ENCODE measurements around the gene RTEL1. TPM values are rescaled to one million over a fixed set of nuclear protein-coding genes. Genes with fewer than 3 reads are reported as not detected.

The RTEL1 gene
- total and polyA plus RNA-seq, 9 of the 15 experiments (the other 6 are each of a cell fraction or from before 2014, with no cell fraction given), result 0.36 to 61.0 (median 17.9) TPM

GRCh38 chr20:63736893-63737694 lies 79.0 kb downstream of the RTEL1 start:
- Histone ChIP-seq H4K20me1 (replicated peaks; ENCODE audit: control insufficient read depth, insufficient read depth, low read length) (no peaks in the 10 kb centered on the region; the same call in 1 of the 2 replicates), H3K9me1 (ENCODE audit: control insufficient read depth, insufficient read depth, low read length) (no peaks in the 10 kb centered on the region), H3K27me3 (ENCODE audit: control insufficient read depth in 2 of 2, insufficient read depth in 2 of 2, low read length in 2 of 2) (no peaks in the 10 kb centered on the region), H3K4me1 (replicated peaks in 1 of 2; ENCODE audit: control insufficient read depth in 2 of 2, insufficient read depth in 2 of 2, low read length in 2 of 2) (peaks cover 11 to 79% of the 10 kb centered on the region in 2 experiments), H2AFZ (ENCODE audit: low read depth, low read length) (no peak overlapping the region), H3K79me2 (ENCODE audit: control insufficient read depth, insufficient read depth, low read length) (peaks cover 23% of the 10 kb centered on the region), H3K9me3 (replicated peaks; ENCODE audit: control insufficient read depth, insufficient read depth, low read depth, low read length) (no peaks in the 10 kb centered on the region; the same call in none of the 2 replicates), H3K4me3 (no peak overlapping the region), H3K9ac (ENCODE audit: insufficient read depth in 1 of 2, low read depth in 2 of 2, low read length in 2 of 2) (no peak overlapping the region), H3K4me2 (ENCODE audit: insufficient read depth, low read length) (no peak overlapping the region), H3K36me3 (ENCODE audit: control insufficient read depth, insufficient read depth, low read length) (peaks cover 57% of the 10 kb centered on the region; the same call in 2 of the 3 replicates), H3K27ac (ENCODE audit: extremely low read depth, low read depth, low read length) (no peak overlapping the region)
- intact Hi-C loops (cut with micrococcal nuclease), result no loop called here
- ATAC-seq, result no peak
- BruUV-seq (replicated peaks), result no TSS peak
- TF ChIP-seq YY1 (IDR thresholded peaks at IDR 0.05; ENCODE audit: borderline replicate concordance in 1 of 3, control insufficient read depth in 1 of 3, extremely low read depth in 1 of 3, insufficient read depth in 3 of 3, insufficient read length in 1 of 3, insufficient replicate concordance in 2 of 3, low read depth in 1 of 3, low read length in 2 of 3) (no peak), MAX (CRISPR knock-in tag; IDR thresholded peaks at IDR 0.05) (no peak), ZNF592 (IDR thresholded peaks at IDR 0.05) (no peak), SUPT5H (IDR thresholded peaks at IDR 0.05) (peak; percentile 19; the same call in 1 of the 2 replicates), POLR2G (IDR thresholded peaks at IDR 0.05; ENCODE audit: low read depth, low read length) (peak; percentile 60; the same call in 1 of the 2 replicates), FIP1L1 (IDR thresholded peaks at IDR 0.05; ENCODE audit: low read depth, low read length, poor library complexity, severe bottlenecking) (no peak), RBFOX2 (IDR thresholded peaks at IDR 0.05; ENCODE audit: low read depth, low read length) (0 out of 2 replicates have a peak, but pooled peaks have one; percentile 11)
- peak in 2 of 4 experiments; percentile 7 to 10 for DNase-seq (ENCODE audit: extremely low read depth in 1 of 4, low spot score in 3 of 4)
- POLR2A ChIA-PET, result interaction anchor here (0.5 to 1.5 kb wide), 3 partner anchors 9 to 326 kb away, joined by 3 to 6 read pairs (median 3); partner anchors contain the start of gene TPD52L2
- CTCF ChIA-PET (ENCODE audit: low intra/inter-chr PET ratio), result interaction anchor here (0.7 kb wide), 1 partner anchor 120 kb away, joined by 4 read pairs; no protein-coding TSS in a partner anchor
- 87% methylated on average over 21 of the region's 30 CpGs for WGBS (ENCODE audit: insufficient coverage, low coverage, missing lambda C conversion rate)
- no peak for FAIRE-seq
- in situ Hi-C loops (cut with MboI), result no loop called here
